Activated naive CD8-positive, alpha-beta T cell treated with anti-CD3 and anti-CD28 coated beads, Interleukin-2, amount 50 U/mL, for 16 hours (primary cell): ENCODE measurements around the gene STPG1.

Experiments
- DNase-seq: peaks from one replicate; pipeline ENCODE4 v3.0.0-alpha.2; 2020; ENCODE audit warnings: low read depth, low spot score

STPG1 gene

DNA sequence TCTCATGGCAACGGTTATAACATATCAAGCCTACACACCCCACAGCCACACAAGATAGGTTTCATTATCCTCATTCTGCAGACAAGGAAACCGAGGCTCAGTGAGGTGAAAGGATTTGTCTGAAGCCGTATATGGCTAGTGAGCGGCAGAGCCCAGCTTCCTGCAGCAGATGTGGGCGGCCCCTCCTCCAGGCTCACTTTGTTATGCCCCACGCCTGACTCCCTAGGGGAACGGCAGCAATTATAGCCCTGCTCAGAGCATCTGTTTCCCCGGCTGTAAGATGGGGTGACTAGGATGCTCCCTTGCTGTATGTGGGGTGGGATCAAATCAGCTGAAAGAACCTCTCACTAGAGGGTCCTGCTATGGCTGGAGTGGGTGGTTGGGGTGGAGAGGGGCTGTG lies 72.3 kb downstream of the STPG1 start:
- no peak for DNase-seq

DNA sequence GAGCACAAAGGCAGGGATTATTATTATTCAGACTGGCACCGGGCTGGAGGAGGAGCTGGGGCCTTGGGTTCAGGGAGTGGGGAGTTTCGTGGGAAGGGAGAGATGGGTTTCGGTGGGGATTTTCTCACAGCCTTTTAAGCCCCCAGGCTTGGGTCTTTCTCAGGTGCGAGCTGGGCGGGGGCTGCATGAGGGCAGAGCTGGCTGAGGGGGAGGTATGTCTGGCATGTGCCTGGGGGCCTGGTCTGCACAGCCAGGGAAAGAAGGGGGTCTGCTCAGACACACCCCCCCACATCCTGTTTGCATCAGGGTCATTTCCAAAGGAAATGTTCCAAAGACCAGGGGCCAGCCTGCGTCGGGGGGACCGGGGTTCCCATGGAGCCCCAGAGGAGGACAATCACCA lies 72.8 kb downstream of the STPG1 start:
- no peak for DNase-seq

DNA sequence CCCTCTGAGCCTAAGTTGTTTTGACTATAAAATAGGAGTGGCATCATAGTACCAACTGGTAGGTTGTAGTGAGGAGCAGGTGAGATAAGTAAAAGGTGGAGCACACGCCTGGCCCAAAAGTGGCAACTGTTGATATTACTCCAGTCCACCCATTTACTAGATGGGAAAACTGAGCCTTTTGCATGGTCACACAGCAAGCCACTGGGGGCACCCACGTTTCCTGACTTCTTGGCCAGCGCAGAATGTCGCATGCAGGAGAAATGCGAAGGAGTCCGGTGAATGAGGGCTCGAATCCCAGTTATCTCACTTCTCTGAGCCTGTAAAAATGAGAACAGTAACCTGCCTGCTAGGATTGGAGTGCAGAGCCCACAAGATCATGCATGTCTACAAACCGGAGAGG lies 73.6 kb downstream of the STPG1 start:
- no peak for DNase-seq

DNA sequence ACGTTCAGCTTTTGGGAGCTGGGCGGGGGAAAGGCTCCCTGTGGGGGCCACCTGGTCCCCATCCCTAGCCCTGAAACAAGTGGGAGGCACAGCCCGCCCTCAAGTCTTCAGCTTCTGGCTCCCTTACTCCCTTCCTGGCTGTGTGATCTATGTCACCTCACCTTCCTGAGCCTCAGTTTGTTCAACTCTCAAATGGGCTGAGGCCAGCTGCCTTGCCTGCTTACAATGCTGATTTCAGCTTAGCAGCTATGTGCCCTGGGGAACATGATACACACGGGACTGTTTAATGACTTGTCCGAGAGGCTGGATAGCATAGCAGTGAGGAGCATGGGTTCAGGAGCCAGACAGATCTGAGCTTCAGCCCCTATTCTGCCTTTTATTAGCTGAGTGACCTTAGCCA lies 75.1 kb downstream of the STPG1 start:
- DNase-seq = no peak

DNA sequence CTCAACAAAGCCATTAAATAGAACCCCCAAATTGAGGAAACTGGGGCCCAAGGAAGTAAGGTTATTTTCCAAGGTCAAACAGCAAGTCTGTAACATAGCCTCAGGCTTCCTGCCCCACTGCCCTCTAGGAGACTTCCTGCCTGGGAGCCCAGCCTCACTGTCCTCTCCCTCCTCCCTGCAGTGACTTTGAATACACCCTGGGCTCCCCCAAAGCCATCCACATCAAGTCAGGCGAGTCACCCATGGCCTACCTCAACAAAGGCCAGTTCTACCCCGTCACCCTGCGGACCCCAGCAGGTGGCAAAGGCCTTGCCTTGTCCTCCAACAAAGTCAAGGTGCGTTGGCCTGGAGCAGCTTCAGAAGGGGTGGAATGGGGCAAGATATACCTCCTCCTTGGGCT lies 76.1 kb downstream of the STPG1 start:
- no peak for DNase-seq

DNA sequence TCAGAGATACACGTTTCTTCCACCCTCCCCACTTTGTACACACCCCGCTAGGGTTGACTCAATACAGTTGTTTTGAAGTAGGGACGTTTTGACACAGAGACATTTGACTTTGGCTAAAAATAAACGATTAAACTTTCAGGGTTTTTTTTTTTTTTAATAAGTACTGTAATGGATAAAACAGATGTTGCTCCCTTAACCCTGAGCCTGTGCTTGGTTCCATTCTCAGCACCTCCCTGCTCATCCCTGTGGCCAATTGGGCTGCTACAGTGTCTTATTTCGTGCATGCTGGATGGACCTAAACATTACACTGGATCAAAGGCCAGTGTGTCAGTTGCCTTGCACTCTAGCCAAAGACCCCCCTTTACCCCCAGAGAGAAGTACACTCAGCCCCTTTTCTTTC lies 77.5 kb downstream of the STPG1 start:
- no peak for DNase-seq

DNA sequence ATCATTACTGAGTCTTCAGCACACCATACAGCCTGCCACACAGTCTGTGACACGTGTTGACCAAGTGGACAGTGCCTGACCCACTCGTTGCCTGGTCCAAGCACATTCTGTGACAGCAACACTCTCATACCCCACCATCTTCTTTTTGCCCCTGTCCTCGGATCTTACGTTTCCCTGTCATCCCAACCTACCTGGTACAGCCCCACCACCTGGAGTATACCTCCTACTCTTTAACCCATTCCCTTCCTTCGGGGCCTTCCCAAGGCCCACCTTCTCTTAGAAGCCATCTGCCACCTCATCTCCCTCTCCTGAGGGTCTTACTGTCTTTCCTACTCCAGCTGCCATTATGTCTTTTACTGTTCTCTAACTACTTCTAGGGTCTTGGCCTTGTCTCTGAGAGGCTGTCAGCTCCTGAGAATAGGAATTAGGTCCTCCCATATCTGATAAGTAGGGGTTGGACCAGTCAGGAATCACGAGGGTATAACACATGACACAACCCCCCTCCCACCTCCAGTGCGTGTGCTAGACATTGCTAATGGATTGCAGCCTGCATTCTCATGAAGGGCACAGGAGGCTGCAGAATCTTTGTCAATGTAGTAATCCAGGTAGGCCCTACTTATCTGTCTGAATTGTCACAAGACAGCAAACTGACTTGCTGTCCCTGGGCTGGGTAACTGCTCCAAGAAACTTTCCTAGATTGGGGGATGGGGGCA lies 81.5 kb downstream of the STPG1 start:
- DNase-seq = no peak

DNA sequence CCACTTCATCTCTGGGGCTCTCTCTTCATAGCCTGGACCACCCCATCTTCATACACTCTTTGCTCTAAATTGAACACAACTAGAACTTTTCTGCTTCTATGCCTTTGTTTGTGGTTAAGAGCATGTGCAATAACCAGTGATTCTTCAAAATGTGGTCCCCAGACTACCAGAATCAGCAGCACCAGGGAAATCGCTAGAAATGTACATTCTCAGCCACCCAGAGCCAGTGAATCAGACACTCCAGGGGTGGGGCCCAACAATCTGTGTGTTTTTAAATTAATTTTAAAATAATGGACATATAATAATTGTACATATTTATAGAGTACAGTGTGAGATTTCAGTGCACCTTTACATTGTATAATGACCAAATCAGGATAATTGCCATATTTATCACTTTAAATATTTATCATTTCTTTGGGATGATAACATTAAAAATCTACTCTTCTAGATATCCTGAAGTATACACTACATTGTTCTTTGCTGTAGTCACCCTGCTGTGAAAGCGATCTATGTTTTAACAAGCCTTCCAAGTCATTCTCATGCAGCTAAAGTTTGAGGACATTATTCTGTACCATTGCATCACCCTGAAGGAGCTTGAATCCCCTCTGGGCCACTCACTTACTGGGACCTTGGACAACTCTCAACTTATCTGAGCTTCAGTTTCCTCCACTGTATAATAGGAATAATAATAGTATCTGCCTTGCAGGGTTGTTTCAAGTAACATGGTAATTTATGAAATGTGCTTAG lies 83.6 kb downstream of the STPG1 start:
- DNase-seq = no peak

DNA sequence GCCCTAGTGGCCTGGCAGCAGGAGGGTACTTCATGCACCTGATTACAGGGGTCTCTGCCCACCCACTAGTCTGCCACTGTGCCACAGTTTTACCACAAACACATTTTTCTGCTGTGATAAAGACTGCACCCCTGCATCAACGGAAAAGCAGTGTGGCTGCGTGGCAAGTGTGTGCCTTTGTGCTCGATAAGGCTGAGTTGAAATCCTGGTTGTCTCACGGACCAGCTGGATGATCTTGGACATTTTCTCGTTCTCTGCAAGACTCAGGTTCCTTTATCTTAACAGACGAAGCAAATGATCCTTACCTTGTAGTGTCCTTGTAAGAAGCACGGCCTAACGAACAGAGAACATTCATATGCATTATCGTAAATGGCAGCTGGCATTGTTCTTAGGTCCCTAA lies 84.3 kb downstream of the STPG1 start:
- DNase-seq = no peak

DNA sequence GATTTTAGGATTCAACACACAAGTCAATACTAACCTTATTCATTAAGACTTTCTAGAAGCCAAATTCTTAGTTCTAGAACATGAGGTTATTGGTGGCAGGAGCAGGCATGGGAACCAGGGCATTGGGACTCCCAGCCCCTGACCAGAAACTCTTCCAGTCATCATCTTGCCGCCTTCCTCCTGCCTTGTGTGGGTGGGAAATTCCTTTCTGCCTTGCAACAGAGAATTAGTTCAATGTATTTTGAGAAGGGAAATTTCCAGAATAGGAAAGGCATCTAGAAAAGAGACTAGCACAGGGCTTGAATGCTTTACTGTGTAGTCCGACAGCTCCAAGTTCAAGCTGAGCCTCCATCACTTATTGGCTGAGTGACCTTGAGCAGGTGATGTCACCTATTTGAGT lies 85.7 kb downstream of the STPG1 start:
- no peak for DNase-seq

DNA sequence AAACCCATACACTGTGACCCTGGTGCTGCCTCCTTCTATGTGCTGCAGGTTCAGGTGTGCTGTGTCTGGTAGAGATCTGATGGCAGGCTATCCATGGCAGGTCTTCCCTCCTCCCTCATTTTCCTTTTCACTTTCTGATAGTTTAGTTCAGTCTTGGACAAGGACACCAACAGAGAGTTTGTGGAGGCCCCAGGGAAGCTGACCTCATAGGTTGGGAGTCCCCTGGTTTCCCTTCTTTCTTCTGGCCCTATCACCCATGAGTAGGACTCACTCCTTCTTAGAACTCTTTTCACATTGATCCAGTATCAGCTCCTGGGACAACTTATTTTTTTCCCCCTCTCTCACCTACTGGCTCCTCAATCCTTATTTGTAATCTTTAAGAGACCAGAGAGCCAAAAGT lies 86.1 kb downstream of the STPG1 start:
- no peak for DNase-seq

DNA sequence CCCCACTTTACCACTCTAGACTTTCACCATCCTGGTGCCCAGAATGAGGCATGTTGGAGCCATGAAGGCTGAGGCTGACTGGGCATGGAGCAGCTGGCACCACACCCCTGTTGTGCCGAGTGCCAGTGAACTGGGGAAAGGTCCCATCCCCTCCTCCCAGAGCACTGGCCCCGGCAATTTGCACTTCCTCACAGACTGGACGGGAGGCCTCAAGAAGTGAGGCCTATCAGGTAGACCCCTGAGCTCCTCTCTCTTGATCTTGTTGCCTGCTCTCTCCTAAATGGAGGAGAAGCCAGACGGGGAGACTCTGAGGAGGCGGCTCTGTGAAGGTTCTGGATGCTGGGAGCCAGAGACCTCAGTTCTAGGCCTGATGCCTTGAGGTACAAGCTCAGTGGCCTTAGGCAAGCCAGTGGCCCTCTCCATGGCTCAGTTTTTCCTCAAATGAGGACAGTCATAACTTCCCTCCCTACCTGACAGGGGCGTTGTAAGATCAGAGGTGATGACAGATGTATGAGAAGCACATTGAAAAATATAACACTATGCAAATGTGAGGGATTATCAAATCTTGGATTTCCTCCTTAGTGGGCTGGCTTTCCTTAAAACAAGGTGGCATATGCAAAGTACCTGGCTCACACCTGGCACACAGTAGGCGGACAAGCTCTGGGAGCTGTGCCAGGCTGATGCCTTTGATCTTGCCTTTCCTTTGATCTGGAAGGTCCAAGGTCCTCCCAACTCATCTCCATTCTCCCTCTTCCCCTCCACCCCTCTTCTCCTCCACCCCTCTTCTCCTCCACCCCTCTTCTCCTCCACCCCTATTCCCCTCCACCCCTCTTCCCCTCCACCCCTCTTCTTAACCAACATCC lies 87.8 kb downstream of the STPG1 start:
- DNase-seq = no peak

DNA sequence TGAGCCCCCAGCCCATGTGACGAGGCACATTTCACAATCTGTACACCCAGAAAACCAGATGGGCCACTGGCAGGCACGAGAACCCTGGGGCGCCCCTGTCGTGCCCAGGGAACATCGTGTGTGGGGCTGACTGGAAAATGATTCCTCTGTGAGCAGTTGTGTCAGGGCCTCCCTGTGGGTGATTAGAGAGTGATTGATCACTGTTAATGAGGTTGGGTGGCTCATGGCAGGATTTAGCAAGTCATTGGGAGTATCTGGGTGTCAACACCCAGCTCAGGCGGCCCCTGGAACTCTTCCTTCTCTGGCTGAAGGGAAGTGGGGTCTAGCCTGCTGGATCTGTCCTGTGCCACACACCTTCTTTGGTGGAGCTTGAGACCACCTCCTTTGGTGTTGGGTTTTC lies 88.7 kb downstream of the STPG1 start:
- no peak for DNase-seq

DNA sequence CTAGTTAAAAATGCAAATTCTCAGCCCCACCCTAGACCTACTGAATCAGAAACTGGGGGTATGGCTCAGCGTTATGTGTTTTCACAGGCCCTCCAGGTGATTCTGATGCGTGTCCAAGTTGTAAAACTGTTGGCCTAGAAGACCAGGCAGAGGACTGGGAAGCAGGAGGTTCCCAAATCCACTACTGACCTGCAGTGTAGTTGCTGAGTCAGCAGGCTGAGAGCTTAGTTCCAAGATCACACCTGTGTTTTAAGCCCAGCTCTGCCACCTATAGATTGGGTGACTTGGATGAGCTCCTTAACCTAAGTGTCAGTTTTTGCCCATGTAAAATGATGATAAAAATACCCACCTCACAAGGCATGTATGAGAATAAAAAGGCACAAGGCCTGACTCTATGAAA lies 90.3 kb downstream of the STPG1 start:
- DNase-seq = no peak

DNA sequence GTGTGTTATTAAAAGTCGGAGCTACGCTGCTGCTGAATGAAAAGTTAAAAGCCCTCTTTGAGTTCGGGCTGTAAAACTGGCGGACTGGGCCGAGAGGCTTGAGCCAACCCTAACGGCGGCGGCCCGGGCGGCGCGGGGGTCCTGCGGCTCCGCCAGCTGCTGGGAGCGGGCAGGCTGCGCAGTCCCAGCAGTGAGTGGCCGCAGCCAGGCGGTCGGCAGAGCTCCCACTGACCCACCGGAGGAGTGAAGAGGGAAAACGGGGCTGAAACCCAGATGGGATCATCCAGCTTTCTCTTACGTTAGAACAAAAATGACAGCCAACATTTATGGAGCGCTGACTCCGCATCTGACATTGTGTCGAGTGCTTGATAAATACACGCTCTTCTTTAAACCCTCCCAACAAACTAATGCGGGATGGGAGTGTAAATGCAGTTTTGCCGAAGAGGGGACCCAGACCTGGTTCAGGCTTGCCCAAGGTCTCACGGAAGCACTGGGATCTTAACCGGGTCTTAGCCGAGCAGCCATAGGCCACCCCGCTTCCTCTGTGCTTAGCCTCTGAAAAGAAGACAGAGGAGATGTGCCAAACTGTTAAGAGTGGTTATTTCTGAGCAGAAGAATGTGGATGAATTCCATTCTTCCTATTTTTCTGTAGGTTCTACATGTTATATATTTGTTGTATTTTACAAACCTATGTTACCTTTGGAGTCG lies 91.0 kb downstream of the STPG1 start:
- DNase-seq = no peak

DNA sequence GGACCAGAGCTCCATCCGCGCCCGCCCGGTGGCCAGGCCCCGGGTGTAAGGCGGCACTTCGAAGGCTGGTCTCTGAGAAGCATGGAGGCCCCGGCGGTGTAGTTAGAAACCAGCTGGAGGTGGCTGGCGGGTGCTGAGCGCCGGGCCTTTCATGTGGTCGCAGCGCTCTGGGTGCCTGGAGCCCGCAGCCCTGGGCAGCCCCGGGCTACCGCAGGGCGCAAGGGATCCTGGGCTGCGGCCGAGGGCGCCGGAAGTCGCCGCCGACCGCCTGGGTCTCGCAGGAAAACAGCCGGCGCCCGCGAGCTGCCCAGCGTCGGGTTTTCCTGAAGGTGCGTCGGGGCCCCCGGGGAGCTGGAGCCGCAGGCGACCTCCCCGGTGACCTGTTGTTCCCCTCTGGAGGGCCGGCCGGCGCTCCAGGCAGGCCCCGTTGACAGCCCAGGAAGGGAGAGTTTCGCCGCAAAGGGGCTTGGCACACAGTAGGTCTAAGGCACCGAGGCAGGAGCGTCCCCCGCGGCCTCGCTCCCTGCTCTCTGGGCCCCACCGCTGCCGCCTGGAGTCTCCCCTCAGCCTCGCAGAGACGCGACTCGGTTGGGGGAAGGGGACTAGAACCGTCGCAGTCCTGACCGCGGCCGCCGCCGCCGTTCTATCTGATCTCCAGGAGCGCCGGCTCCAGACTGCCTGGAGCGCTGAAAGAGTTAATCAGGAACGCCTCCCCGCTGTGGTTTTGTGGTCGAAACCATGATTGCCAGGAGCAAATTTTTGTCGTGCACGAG lies 91.7 kb downstream of the STPG1 start:
- DNase-seq = peak; percentile 33

DNA sequence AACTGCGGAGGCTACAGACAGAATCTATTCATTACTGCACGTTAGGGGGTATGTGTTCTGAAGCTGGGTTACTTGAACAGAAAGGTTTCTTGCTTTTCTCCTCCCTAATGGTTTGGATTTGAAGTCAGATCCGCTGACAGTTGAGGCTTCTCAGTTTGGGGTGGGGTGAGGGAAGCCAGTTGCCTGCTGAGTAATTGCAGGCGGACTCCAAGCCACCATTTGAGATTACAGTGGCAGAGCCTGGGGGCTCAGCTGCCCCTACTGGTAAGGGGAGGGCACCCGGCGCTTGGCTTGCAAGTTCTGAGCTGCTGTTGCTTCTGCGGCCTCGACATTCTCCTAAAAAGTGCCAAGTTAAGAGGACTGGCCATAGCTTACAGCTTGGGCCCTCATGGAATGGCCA lies 92.5 kb downstream of the STPG1 start:
- DNase-seq = no peak

DNA sequence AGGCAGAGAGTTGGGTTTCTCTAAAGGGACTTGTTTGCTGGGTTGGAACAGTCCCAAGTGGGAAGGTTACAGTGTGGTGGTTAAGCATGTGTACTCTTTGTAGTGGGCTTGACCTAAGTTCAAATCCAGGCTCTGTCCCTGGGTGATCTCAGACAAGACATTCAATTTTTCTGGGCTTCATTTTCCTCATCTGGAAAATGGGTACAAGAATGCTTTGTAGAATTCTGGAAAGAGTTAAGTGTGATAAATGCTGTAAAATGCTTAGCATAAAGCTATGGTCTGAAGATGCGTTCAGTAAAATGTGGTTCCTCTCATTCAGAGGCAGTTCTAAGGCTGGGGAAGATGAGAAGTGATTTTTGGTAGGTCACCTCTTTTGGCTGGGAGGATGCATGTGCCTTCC lies 93.6 kb downstream of the STPG1 start:
- no peak for DNase-seq

DNA sequence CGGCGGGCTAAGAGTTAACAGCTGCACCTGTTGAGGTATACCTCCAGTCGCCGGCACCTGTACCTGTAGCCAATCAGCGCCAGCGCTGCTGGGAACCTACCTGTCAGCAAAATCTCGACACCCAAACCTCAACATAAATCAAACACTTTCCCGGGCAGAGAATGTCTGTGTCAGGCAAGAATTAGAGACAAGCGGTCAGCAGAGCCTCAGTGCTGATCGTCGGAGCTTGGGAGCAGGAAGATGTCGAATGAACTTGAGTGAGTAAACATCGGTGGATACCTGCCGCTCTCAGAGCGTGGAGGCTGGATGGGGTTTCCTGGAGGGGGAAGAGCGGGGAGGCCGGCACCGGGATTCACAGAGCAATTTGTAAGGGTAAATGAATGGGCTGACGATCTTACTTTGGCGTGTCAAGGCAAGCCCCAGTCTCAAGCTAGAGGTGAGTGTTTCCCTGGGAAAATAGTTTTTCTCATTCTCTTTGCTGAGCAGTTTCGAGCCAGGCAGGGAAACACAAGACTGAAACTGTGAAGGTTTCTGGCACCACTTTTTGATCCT lies 94.2 kb downstream of the STPG1 start, which contains the start of gene GRHL3:
Gene GRHL3 (plus strand): TSS at position 46 of the 552 bp plus-strand sequence. CDS start 195 bp downstream, at position 241.
- DNase-seq = no peak

DNA sequence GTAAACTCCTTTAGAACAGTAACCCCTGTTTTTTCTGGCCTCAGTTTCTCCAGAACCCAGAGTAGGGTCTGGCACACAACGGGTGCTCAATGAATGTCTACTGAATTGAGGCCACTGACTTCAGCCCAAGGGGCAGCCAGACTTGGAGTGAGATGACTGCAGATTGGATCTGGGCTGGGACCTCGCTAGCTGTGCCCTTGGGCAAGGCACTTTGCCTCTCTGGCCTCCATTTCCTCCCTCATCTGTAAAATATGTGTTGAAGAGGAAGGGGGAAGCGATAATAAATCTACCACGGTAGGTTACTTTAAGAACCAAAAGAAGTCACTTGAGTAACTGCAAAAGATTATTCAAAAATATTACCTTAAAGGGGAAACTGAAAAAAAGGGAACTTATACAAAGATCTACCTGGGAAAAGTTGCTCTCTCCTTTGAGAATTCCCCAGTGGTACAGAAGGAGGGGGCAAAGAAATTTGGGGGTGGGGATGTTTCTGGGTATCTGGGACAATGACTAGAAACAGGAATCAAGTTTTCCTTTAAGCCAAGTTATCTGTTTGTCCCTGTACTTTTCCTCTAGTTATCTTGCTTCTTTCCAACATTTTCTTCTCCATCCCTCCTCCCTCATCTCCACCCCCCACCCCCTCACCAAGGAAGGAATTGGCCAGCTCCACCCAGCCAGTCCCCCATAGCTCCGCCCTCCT lies 94.8 kb downstream of the STPG1 start:
- DNase-seq = no peak
